Subcutaneous abdominal adipose tissue (tissue), 5 donors: Measurements from ENCODE around the gene C6orf141.

Source experiments
- H3K27ac ChIP-seq: one replicate; pipeline ENCODE4 v1.7.0; 2013; ENCODE audit warnings: low read depth, mild to moderate bottlenecking, inconsistent platforms, low read length, moderate library complexity
- H3K27me3 ChIP-seq, 5 donors: one replicate each; pipeline ENCODE4 v1.7.0; 2013; ENCODE audit warnings: low read length in 5 of 5, inconsistent platforms in 1 of 5; ENCODE audit not compliant: control insufficient read depth in 5 of 5, insufficient read depth in 4 of 5
- H3K36me3 ChIP-seq, 5 donors: one replicate each; pipeline ENCODE4 v1.7.0; 2013; ENCODE audit warnings: low read length in 5 of 5; ENCODE audit not compliant: control insufficient read depth in 5 of 5, insufficient read depth in 5 of 5
- H3K4me1 ChIP-seq, 5 donors: one replicate each; pipeline ENCODE4 v1.7.0; 2013; ENCODE audit warnings: low read length in 5 of 5, mild to moderate bottlenecking in 3 of 5, moderate library complexity in 1 of 5; ENCODE audit not compliant: control insufficient read depth in 5 of 5, insufficient read depth in 5 of 5
- H3K4me3 ChIP-seq, 5 donors: one replicate each; pipeline ENCODE4 v1.7.0; 2013; ENCODE audit warnings: low read length in 5 of 5, low read depth in 1 of 5
- H3K9ac ChIP-seq, 5 donors: one replicate each; pipeline ENCODE4 v1.7.0; 2013; ENCODE audit warnings: low read length in 5 of 5, mild to moderate bottlenecking in 4 of 5, moderate library complexity in 3 of 5
- H3K9me3 ChIP-seq, 5 donors: one replicate each; pipeline ENCODE4 v1.7.0; 2013; ENCODE audit warnings: low read length in 5 of 5; ENCODE audit not compliant: control insufficient read depth in 5 of 5
- donor health status: healthy.
- donor health status: healthy.
- donor health status: healthy.
- donor health status: healthy.
- donor health status: healthy.

The C6orf141 gene

DNA sequence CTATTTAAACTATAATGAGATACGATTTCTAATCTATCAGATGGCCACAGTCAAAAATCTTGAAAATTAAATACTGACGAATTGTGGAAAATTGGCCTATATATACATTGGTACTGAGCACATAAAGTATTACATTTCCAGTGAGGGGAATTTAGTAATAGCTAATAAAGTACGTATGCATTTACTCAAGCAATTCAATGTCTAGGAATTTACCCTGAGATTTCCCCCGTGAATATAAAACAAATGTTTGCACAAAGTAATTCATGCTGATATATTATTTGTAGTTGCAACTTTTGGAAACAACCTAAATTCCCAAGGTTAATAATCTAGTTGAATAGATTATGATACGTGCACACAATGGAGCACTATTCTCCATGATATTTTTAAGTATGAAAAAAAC, 14.7 kb upstream of the C6orf141 start:
- Histone ChIP-seq H3K36me3 (no peaks in the 10 kb centered on the region), H3K9me3 (peaks cover 0 to 2% (median 0%) of the 10 kb centered on the region in 5 donors), H3K4me1 (peaks cover 0 to 3% (median 0%) of the 10 kb centered on the region in 5 donors), H3K4me3 (no peak overlapping the region), H3K27me3 (no peaks in the 10 kb centered on the region), H3K9ac (no peak overlapping the region), H3K27ac (no peak overlapping the region)

DNA sequence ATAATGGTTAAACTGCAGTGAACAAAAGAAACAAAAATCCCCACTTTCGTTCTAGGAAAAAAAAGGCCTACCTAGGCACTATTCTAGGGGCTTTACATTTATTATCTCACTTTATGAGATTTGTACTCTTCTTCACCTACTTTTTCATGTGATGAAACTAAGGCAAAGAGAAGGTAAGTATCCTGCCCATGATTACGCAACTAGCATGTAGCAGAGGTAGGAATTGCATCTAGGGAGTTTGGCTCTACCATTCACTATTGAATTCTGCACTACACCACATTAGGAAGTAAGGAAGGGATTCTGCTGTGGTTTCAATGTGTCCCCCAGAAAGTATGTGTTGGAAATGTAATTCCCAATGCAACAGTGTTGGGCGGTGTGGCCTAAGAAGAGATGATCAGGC, 11.4 kb upstream of the C6orf141 start:
- peaks cover 0 to 2% (median 0%) of the 10 kb centered on the region in 5 donors for H3K4me1 ChIP-seq
- peaks cover 0 to 2% (median 0%) of the 10 kb centered on the region in 5 donors for H3K9me3 ChIP-seq

GRCh38 chr6:49540614-49541013, 9.9 kb upstream of the C6orf141 start:
- Histone ChIP-seq H3K36me3 (no peaks in the 10 kb centered on the region), H3K27ac (no peak overlapping the region), H3K4me1 (peaks cover 0 to 2% (median 0%) of the 10 kb centered on the region in 5 donors), H3K27me3 (no peaks in the 10 kb centered on the region), H3K9me3 (peaks cover 0 to 2% (median 0%) of the 10 kb centered on the region in 5 donors), H3K9ac (no peak overlapping the region), H3K4me3 (no peak overlapping the region)

More for the DNA sequence above, 11.4 kb upstream of the C6orf141 start:
- Histone ChIP-seq H3K36me3 (no peaks in the 10 kb centered on the region), H3K9ac (no peak overlapping the region), H3K4me3 (no peak overlapping the region), H3K27me3 (no peaks in the 10 kb centered on the region), H3K27ac (no peak overlapping the region)

GRCh38 chr6:49541210-49541724, 9.2 kb upstream of the C6orf141 start:
- Histone ChIP-seq H3K4me3 (no peak overlapping the region), H3K27ac (no peak overlapping the region), H3K9ac (no peak overlapping the region), H3K9me3 (peaks cover 0 to 2% (median 0%) of the 10 kb centered on the region in 5 donors), H3K36me3 (no peaks in the 10 kb centered on the region), H3K4me1 (peaks cover 0 to 2% (median 0%) of the 10 kb centered on the region in 5 donors), H3K27me3 (no peaks in the 10 kb centered on the region)

GRCh38 chr6:49541936-49542335, 8.5 kb upstream of the C6orf141 start:
- Histone ChIP-seq H3K27me3 (no peaks in the 10 kb centered on the region), H3K4me3 (no peak overlapping the region), H3K4me1 (peaks cover 0 to 2% (median 0%) of the 10 kb centered on the region in 5 donors), H3K27ac (no peak overlapping the region), H3K36me3 (no peaks in the 10 kb centered on the region), H3K9me3 (peaks cover 0 to 2% (median 0%) of the 10 kb centered on the region in 5 donors), H3K9ac (no peak overlapping the region)

DNA sequence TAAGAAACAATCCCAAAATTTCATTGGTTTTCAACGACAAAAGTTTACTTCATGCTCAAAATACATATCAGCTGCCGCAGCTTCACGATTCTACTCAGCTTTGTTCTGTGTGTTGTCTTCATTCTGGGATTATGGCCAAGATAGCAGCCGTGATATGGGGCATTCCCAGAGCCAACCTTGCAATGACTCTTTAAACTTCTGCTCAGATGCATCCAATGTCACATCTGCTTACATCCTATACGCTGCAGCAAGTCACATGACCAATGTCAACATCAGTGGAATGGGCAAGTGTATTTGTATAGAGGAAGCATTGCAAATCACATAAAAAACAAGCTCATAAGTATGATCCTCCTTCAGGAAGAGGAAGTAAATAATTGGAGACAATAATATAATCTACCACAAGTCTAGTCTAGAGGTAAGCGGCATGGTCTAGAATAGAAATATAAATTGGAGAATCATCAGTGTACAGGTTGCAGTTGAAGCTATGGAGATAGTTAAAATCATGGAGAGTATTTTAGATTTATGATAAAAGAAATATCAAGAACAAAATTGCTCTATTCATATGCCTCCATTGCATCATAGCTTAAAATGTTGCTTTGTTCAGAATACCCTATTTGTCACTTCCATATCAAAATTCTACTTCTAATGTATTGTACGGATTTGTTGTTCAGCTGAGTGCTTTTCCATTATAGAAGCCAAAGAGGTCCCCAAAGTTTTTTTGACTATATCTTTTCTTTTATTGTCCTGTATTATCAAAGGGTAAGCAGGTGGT, 7.2 kb upstream of the C6orf141 start:
- peaks cover 0 to 2% (median 0%) of the 10 kb centered on the region in 5 donors for H3K4me1 ChIP-seq
- H3K36me3 ChIP-seq = no peaks in the 10 kb centered on the region
- no peak overlapping the region for H3K4me3 ChIP-seq
- no peak overlapping the region for H3K9ac ChIP-seq
- H3K27me3 ChIP-seq = no peaks in the 10 kb centered on the region
- no peak overlapping the region for H3K27ac ChIP-seq
- peaks cover 0 to 2% (median 0%) of the 10 kb centered on the region in 5 donors for H3K9me3 ChIP-seq

- H3K4me1 ChIP-seq = peaks cover 0 to 16% (median 13%) of the 10 kb centered on the region in 5 donors
- H3K4me3 ChIP-seq = no peak overlapping the region
- no peaks in the 10 kb centered on the region for H3K36me3 ChIP-seq
- no peaks in the 10 kb centered on the region for H3K9me3 ChIP-seq
- H3K9ac ChIP-seq = no peak overlapping the region
- H3K27me3 ChIP-seq = peaks cover 2 to 13% (median 5%) of the 10 kb centered on the region in 5 donors
- no peak overlapping the region for H3K27ac ChIP-seq
These were observed 4.1 kb upstream of the C6orf141 start for GRCh38 chr6:49546331-49546730.

GRCh38 chr6:49548613-49549304, 1.7 kb upstream of the C6orf141 start:
- peaks cover 0 to 29% (median 20%) of the 10 kb centered on the region in 5 donors for H3K4me1 ChIP-seq
- no peak overlapping the region for H3K27ac ChIP-seq
- H3K27me3 ChIP-seq = peaks cover 2 to 17% (median 5%) of the 10 kb centered on the region in 5 donors
- no peak overlapping the region for H3K4me3 ChIP-seq
- no peak overlapping the region for H3K9ac ChIP-seq
- no peaks in the 10 kb centered on the region for H3K9me3 ChIP-seq
- no peaks in the 10 kb centered on the region for H3K36me3 ChIP-seq

DNA sequence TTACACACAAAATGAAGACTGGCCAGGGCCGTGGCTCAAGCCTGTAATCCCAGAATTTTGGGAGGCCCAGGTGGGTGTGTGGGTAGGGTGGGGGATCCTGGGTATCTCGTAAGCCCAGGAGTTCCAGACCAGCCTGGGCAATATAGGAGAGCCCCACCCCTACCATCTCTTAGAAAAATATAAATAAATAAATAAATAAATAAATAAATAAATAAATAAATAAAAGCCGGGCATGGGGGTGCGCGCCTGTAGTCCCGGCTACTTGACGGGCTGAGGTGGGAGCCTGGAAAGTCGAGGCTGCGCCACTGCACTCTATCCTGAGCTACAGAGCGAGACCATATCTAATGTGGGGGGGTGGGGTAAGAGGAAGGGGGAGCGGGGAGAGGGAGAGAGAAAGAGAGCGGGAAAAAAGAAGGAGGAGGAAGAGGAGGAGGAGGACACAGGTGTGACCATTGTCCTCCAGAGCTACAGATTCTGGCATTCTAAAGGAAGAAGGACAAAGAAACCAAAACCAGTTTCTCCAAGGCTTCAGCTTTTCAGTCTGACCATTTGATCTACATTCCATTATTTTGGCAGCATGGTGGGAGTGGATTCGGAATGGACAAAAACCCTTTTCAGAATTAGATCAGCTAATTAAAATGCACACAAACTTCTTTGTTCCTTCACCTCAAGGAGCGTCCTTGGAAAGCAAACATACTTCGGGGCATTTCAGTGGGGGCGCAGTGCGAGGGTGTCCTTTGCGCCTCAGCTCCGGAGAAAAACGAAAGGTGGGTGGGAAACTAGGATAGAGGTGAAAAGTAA, 577 bp upstream of the C6orf141 start:
- H3K27ac ChIP-seq = peak overlapping the region; percentile 18
- H3K9me3 ChIP-seq = no peaks in the 10 kb centered on the region
- H3K4me1 ChIP-seq = peaks cover 0 to 29% (median 20%) of the 10 kb centered on the region in 5 donors
- peak overlapping the region; percentile 55 to 79 (median 73) for H3K4me3 ChIP-seq
- peaks cover 2 to 17% (median 5%) of the 10 kb centered on the region in 5 donors for H3K27me3 ChIP-seq
- H3K36me3 ChIP-seq = no peaks in the 10 kb centered on the region
- H3K9ac ChIP-seq = peak overlapping the region in 2 of 5 donors; percentile 49 to 74
